ENCODE data around the gene CTNNBL1.

Gene CTNNBL1

DNA sequence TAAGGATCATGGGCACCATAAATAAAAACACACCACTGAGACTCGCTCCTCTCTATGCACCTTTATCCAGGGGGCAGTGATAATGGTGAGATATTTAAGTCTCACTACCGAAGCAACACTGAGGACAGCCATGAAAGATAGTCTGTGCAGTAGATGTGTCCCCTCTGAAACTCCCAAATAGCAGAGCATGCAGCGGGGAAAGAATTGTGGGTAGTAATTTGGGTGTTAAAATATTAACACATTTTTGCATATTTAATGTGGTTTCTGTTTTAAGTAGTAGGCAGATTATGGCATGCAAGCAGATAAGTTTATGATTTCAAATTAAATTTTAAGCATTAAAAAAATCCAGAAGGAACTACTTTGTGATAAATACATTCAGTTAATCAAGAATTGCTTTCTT lies 82.7 kb downstream of the CTNNBL1 start:
- no peak for TF ChIP-seq TAF1 (IDR thresholded peaks at IDR 0.05; ENCODE audit: low read depth, low read length)
- TF ChIP-seq POU2F2 (IDR thresholded peaks at IDR 0.05; ENCODE audit: low read depth, low read length), result no peak
- no peak for TF ChIP-seq POLR2AphosphoS5 (IDR thresholded peaks at IDR 0.05; ENCODE audit: low read depth, low read length)
- no peak for DNase-seq (ENCODE audit: insufficient read length, low spot score)
- FAIRE-seq, result no peak

DNA sequence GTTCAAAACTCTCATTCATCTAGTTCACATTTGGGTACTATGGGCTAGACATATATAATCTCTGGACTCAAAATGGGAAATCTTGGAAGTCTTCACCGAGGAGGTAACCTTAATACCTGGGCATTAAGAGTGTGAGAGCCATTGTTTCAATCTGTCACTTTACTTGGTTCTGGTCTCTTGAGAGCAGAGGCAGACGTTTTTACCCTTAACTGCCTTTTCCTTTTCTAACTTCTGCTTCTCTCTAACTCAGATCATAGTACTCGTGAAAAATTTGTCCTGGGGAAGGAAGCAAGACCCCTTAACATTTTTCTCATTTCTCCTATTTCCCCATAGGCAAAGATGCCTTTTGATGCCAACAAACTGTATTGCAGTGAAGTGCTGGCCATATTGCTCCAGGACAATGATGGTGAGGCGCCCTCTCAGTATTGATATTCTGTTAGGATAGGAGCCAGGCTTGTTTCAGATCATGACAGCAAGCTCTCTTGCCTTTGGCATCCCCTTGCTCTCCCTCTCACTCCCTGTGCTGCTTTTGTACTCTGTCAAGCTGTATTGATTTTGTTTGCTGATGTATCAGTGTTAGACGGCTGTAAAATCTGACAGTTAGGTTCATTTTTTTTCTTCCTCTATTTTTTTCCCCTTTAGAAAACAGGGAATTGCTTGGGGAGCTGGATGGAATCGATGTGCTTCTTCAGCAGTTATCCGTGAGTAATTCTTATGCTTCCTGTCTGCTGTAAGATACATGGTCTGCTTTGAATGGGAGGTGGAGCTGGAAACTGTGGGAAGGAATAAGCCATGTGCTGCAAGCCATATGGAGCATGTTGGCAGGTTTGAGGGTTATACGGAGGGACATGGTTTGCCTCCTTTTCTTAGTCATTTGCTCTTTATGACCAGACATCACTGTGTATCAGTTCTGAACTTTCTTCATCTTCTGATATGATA lies 83.5 kb downstream of the CTNNBL1 start:
- FAIRE-seq (peak; percentile 76), DNase-seq (ENCODE audit: insufficient read length, low spot score) (no peak)
- TF ChIP-seq SPI1 (IDR thresholded peaks at IDR 0.05; ENCODE audit: low read depth, low read length) (no peak), PAX5 (IDR thresholded peaks at IDR 0.05; ENCODE audit: insufficient read depth, low read length, severe bottlenecking) (no peak), POLR2AphosphoS5 (IDR thresholded peaks at IDR 0.05; ENCODE audit: low read depth, low read length) (no peak), POLR2A (IDR thresholded peaks at IDR 0.05; ENCODE audit: low read depth, low read length) (no peak), TAF1 (IDR thresholded peaks at IDR 0.05; ENCODE audit: low read depth, low read length) (no peak), POU2F2 (IDR thresholded peaks at IDR 0.05; ENCODE audit: low read depth, low read length) (no peak)

DNA sequence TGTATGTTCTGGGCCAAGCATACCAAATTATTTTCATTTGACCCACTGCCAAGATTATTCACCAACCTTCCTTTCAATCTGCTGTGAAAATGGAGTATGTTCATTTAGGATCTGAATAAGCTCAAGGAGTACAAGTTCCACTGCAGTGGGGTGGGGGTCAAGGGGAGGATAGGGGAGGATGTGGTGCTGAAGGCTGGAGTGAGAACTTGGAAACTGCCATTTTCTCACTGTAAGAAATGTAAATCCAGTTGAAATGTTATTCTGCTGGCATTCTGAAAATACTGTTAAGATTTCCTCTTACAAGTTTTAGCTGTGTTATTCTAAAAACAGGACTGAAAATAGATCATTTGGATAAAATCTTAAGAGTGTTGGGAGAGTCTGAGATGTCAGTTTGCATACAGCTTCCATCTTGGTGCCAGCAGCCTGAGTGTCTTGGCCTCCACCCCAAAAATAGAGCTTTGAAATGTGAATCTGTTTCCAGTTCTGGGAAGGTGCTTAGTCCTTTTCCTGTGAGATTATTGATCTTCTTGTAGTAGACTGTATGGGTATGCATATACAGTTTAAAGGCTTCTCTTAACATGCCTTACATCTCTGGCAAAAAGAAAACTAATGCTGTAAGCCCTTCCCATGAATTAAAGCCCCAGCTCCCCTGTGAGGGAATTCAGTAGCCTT lies 84.3 kb downstream of the CTNNBL1 start:
- DNase-seq (ENCODE audit: insufficient read length, low spot score) (no peak), FAIRE-seq (no peak)
- no peak for TF ChIP-seq SPI1 (IDR thresholded peaks at IDR 0.05; ENCODE audit: low read depth, low read length)
- TF ChIP-seq POLR2AphosphoS5 (IDR thresholded peaks at IDR 0.05; ENCODE audit: low read depth, low read length), result no peak
- TF ChIP-seq POU2F2 (IDR thresholded peaks at IDR 0.05; ENCODE audit: low read depth, low read length), result no peak

DNA sequence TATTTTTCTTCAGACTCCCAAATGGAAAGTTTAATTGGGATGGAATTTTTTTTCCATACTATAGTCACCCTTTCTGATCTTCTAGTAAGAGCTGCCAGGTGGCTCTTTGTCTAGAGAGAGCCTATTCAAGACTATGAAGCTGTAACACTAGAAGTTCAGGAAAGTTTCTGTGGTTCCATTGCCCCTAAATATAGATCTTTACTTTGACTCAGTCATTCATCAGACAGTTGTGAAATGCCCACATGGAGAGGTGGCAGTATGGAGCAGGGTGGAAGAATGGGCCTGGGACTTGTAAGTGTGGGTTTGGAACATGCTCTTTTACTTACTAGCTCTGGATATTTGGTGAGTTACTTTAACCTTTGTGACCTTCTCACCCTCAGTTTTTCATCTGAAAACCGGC lies 87.8 kb downstream of the CTNNBL1 start:
- FAIRE-seq (no peak), DNase-seq (ENCODE audit: insufficient read length, low spot score) (no peak)
- no peak for TF ChIP-seq POLR2AphosphoS5 (IDR thresholded peaks at IDR 0.05; ENCODE audit: low read depth, low read length)
- TF ChIP-seq POLR2A (IDR thresholded peaks at IDR 0.05; ENCODE audit: low read depth, low read length), result no peak
- no peak for TF ChIP-seq SPI1 (IDR thresholded peaks at IDR 0.05; ENCODE audit: low read depth, low read length)
- no peak for TF ChIP-seq PAX5 (IDR thresholded peaks at IDR 0.05; ENCODE audit: insufficient read depth, low read length, severe bottlenecking)
- no peak for TF ChIP-seq POU2F2 (IDR thresholded peaks at IDR 0.05; ENCODE audit: low read depth, low read length)
- TF ChIP-seq TAF1 (IDR thresholded peaks at IDR 0.05; ENCODE audit: low read depth, low read length), result no peak

DNA sequence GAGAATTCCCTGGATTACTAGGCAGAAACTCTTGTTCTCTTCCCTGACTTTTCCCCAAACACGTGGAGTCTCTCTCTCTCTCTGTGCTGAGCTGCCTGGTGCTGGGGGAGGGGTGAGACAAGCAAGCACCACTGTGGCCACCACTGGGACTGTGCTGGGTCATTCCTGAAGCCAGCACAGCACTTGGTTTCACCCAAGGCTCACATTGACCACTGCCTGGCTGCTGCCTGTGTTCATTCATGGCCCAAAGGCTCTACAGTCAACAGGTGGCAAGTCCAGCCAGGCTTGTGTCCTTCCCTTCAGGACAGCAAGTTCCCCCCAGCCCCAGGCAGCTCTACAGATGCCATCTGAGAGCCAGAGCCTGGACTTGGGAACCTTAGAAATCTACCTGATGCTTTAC lies 92.2 kb downstream of the CTNNBL1 start:
- FAIRE-seq (no peak), DNase-seq (ENCODE audit: insufficient read length, low spot score) (no peak)
- TF ChIP-seq POLR2AphosphoS5 (IDR thresholded peaks at IDR 0.05; ENCODE audit: low read depth, low read length) (no peak), SPI1 (IDR thresholded peaks at IDR 0.05; ENCODE audit: low read depth, low read length) (no peak), POU2F2 (IDR thresholded peaks at IDR 0.05; ENCODE audit: low read depth, low read length) (no peak), PAX5 (IDR thresholded peaks at IDR 0.05; ENCODE audit: insufficient read depth, low read length, severe bottlenecking) (no peak), TAF1 (IDR thresholded peaks at IDR 0.05; ENCODE audit: low read depth, low read length) (no peak), POLR2A (IDR thresholded peaks at IDR 0.05; ENCODE audit: low read depth, low read length) (no peak)

DNA sequence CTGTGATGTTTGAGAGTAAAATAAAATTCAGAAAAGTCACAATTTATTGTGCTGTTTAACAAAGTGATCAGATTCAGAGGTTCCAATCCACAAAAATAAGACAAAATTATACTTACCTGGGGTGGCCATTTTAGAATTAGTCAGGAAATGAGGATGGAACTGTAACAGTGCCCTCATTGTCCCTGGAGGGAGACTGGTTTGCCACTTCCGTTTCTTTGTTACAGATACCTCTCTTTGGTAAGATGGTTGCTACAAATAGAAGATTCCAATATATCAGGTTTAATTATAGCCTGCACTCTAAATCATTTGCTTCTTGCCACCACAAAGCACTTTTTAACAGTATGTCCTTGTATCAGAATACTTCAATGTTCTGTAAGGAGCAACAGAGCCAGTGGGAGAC lies 95.6 kb downstream of the CTNNBL1 start:
- no peak for FAIRE-seq
- TF ChIP-seq TAF1 (IDR thresholded peaks at IDR 0.05; ENCODE audit: low read depth, low read length), result no peak
- no peak for TF ChIP-seq POLR2AphosphoS5 (IDR thresholded peaks at IDR 0.05; ENCODE audit: low read depth, low read length)
- TF ChIP-seq PAX5 (IDR thresholded peaks at IDR 0.05; ENCODE audit: insufficient read depth, low read length, severe bottlenecking), result no peak
- TF ChIP-seq SPI1 (IDR thresholded peaks at IDR 0.05; ENCODE audit: low read depth, low read length), result peak; percentile 38
- no peak for DNase-seq (ENCODE audit: insufficient read length, low spot score)

DNA sequence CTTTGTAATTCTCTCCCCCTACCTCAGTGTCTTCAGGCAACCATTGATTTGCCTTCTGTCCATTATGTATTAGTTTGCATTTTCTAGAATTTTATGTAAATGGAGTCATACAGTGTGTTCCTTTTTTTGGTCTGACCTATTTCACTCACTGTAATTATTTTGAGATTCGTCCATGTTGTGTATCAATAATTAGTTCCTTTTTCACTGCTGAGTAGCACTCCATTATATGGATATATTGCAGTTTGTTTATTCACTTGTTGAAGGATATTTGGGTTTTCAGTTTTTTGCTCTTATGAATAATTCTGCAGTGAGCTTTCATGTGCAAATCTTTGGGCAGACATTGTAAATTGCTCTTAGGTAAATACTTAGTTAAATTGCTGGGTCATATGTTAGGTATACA lies 97.1 kb downstream of the CTNNBL1 start:
- DNase-seq (ENCODE audit: insufficient read length, low spot score), result no peak
- TF ChIP-seq SPI1 (IDR thresholded peaks at IDR 0.05; ENCODE audit: low read depth, low read length) (no peak), PAX5 (IDR thresholded peaks at IDR 0.05; ENCODE audit: insufficient read depth, low read length, severe bottlenecking) (no peak), POLR2A (IDR thresholded peaks at IDR 0.05; ENCODE audit: low read depth, low read length) (no peak), TAF1 (IDR thresholded peaks at IDR 0.05; ENCODE audit: low read depth, low read length) (no peak), POU2F2 (IDR thresholded peaks at IDR 0.05; ENCODE audit: low read depth, low read length) (no peak), POLR2AphosphoS5 (IDR thresholded peaks at IDR 0.05; ENCODE audit: low read depth, low read length) (no peak)
- FAIRE-seq, result no peak

DNA sequence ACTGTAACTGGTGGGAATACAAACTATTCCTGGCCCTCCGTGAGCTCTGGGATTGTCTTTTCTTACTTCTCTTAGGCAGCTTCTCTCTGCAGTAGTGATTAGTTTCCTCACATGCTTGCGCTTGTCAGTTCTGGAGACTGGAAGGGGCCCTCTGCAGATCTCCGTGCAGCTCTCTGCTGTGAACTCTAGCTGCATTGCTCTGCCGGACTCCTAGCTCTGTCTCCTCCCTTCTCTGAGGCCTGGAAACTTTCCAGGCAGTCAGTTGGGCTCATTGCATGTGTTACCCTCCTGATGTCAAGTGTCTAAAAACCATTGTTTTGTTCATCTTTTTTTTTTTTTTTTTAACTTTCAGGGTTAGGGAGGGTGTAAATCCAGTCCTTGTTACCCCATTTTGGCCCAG lies 102.3 kb downstream of the CTNNBL1 start:
- DNase-seq (ENCODE audit: insufficient read length, low spot score) (no peak), FAIRE-seq (no peak)
- TF ChIP-seq SPI1 (IDR thresholded peaks at IDR 0.05; ENCODE audit: low read depth, low read length) (no peak), TAF1 (IDR thresholded peaks at IDR 0.05; ENCODE audit: low read depth, low read length) (no peak), POLR2A (IDR thresholded peaks at IDR 0.05; ENCODE audit: low read depth, low read length) (no peak), PAX5 (IDR thresholded peaks at IDR 0.05; ENCODE audit: insufficient read depth, low read length, severe bottlenecking) (no peak), POLR2AphosphoS5 (IDR thresholded peaks at IDR 0.05; ENCODE audit: low read depth, low read length) (no peak), POU2F2 (IDR thresholded peaks at IDR 0.05; ENCODE audit: low read depth, low read length) (no peak)

DNA sequence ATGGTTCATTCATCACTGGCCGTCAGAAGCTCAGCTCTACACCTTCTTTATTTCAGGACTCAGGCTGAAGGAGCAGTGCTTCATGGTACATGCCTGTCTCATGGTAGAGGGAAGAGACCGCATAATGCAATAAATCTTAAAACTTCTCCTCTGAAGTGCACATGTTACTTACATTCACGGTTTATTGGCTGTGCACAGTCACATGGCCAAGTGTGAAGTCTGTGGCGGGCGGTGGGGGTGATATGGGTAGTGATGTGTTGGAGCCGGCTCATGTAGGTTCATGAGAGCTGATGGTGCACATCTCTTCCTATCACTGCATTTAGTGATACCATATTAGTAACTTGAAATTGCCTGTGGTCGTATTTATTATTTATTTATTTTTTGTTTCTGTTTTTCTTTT lies 102.9 kb downstream of the CTNNBL1 start:
- no peak for FAIRE-seq
- DNase-seq (ENCODE audit: insufficient read length, low spot score), result no peak
- TF ChIP-seq POU2F2 (IDR thresholded peaks at IDR 0.05; ENCODE audit: low read depth, low read length) (no peak), POLR2AphosphoS5 (IDR thresholded peaks at IDR 0.05; ENCODE audit: low read depth, low read length) (no peak), PAX5 (IDR thresholded peaks at IDR 0.05; ENCODE audit: insufficient read depth, low read length, severe bottlenecking) (no peak), SPI1 (IDR thresholded peaks at IDR 0.05; ENCODE audit: low read depth, low read length) (no peak), POLR2A (IDR thresholded peaks at IDR 0.05; ENCODE audit: low read depth, low read length) (no peak), TAF1 (IDR thresholded peaks at IDR 0.05; ENCODE audit: low read depth, low read length) (no peak)
